Fibroblast of lung (primary cell): Measurements from ENCODE around the gene MFSD12. TPM values are rescaled to one million over a fixed set of nuclear protein-coding genes. Genes with fewer than 3 reads are reported as not detected.

ENCODE experiments used
- DNase-seq, 2 donors: peaks; one replicate each; pipeline versions ENCODE4 v3.0.0 to v3.0.0-alpha.2; 2010; ENCODE audit warnings: low read depth in 2 of 2
- H2AFZ ChIP-seq: 2 replicates; pipeline ENCODE4 v1.5.1; 2012; ENCODE audit warnings: low read length, control low read depth, inconsistent platforms
- H3K27ac ChIP-seq: 2 replicates; pipeline ENCODE4 v1.5.1; 2011; ENCODE audit warnings: low read length, control low read depth; ENCODE audit not compliant: insufficient read depth
- H3K27me3 ChIP-seq: 2 replicates; pipeline ENCODE4 v1.5.1; 2011; ENCODE audit warnings: mild to moderate bottlenecking, low read length; ENCODE audit not compliant: control insufficient read depth, insufficient read depth
- H3K36me3 ChIP-seq: 2 replicates; pipeline ENCODE4 v1.5.1; 2011; ENCODE audit warnings: low read length; ENCODE audit not compliant: control insufficient read depth, insufficient read depth
- H3K4me1 ChIP-seq: 2 replicates; pipeline ENCODE4 v1.5.1; 2011; ENCODE audit warnings: low read length; ENCODE audit not compliant: control insufficient read depth, insufficient read depth; ENCODE audit errors: extremely low read depth
- H3K4me2 ChIP-seq: 2 replicates; pipeline ENCODE4 v1.5.1; 2011; ENCODE audit warnings: low read length, control low read depth; ENCODE audit not compliant: insufficient read depth; ENCODE audit errors: extremely low read depth
- H3K4me3 ChIP-seq, 4 experiments: fragments of 200-600 bp in 1 of 4; sonication (generic) in 1 of 4; replicated peaks in 1 of 4; 2 replicates each; pipeline ENCODE4 v1.5.1; 2011 to 2016; ENCODE audit warnings: low read length in 4 of 4, low read depth in 3 of 4, mild to moderate bottlenecking in 3 of 4, control low read depth in 2 of 4, inconsistent platforms in 1 of 4, mixed read lengths in 1 of 4; ENCODE audit not compliant: insufficient read depth in 1 of 4; ENCODE audit errors: control extremely low read depth in 1 of 4
- H3K79me2 ChIP-seq: 2 replicates; pipeline ENCODE4 v1.5.1; 2012; ENCODE audit warnings: mild to moderate bottlenecking, low read length, inconsistent platforms; ENCODE audit not compliant: control insufficient read depth, insufficient read depth
- H3K9ac ChIP-seq: 2 replicates; pipeline ENCODE4 v1.5.1; 2011; ENCODE audit warnings: mild to moderate bottlenecking, low read length, control low read depth; ENCODE audit not compliant: insufficient read depth
- H3K9me3 ChIP-seq: 2 replicates; pipeline ENCODE4 v1.5.1; 2012; ENCODE audit warnings: low read depth, low read length; ENCODE audit not compliant: control insufficient read depth, insufficient read depth
- H4K20me1 ChIP-seq: 2 replicates; pipeline ENCODE4 v1.5.1; 2011; ENCODE audit warnings: low read length; ENCODE audit not compliant: control insufficient read depth, insufficient read depth; ENCODE audit errors: extremely low read depth
- EZH2 ChIP-seq: IDR thresholded peaks from 2 replicates; pipeline ENCODE4 v1.5.1; 2012; ENCODE audit warnings: low read length, control low read depth, mild to moderate bottlenecking; ENCODE audit errors: missing control alignments
- polyA plus RNA-seq, 2 donors: library from polyadenylated mRNA; depleted of rRNA in 1 of 2; stranded (reverse) in 1 of 2; unstranded in 1 of 2; fragments of >200 nt; gene quantifications; 2 replicates each; pipeline ENCODE4 v1.2.1, GENCODE V29; 2011 to 2012; ENCODE audit warnings: missing spikeins in 1 of 2
- total RNA-seq: library from RNA; depleted of rRNA; stranded (reverse); fragments of >200 nt; gene quantifications from 2 replicates; pipeline ENCODE4 v1.2.1, GENCODE V29; 2014
- TF ChIP-seq, protein P1 (sequence below), 2 donors: IDR thresholded peaks in 1 of 2; conservative IDR thresholded peaks in 1 of 2; 1 replicate in 1 of 2; 2 replicates in 1 of 2; pipeline ENCODE4 v1.5.1; 2011 to 2012; ENCODE audit warnings: low read length in 2 of 2, control low read depth in 1 of 2, inconsistent platforms in 1 of 2, low read depth in 1 of 2, mild to moderate bottlenecking in 1 of 2

The MFSD12 gene
- total and polyA plus RNA-seq, 2 donors (not counting 1 experiment from before 2014, with no cell fraction given) = 20.6 to 79.9 TPM

DNA sequence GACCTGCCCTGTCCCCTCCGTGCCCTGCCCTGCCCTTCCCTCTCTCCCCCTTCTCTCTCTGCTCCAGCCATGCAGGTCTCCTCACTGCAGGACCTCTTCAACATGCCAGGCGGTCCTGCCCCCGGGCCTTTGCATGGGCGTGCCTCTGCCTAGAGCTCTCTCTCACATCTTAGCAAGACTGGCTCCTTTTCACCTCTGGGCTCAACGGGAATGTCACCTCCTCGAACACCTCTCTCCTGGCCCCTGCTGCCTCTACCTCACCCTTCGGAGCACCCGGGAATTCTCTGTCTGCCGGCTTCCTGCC, 5.6 kb downstream of the MFSD12 start:
- TF ChIP-seq, protein P1, sequence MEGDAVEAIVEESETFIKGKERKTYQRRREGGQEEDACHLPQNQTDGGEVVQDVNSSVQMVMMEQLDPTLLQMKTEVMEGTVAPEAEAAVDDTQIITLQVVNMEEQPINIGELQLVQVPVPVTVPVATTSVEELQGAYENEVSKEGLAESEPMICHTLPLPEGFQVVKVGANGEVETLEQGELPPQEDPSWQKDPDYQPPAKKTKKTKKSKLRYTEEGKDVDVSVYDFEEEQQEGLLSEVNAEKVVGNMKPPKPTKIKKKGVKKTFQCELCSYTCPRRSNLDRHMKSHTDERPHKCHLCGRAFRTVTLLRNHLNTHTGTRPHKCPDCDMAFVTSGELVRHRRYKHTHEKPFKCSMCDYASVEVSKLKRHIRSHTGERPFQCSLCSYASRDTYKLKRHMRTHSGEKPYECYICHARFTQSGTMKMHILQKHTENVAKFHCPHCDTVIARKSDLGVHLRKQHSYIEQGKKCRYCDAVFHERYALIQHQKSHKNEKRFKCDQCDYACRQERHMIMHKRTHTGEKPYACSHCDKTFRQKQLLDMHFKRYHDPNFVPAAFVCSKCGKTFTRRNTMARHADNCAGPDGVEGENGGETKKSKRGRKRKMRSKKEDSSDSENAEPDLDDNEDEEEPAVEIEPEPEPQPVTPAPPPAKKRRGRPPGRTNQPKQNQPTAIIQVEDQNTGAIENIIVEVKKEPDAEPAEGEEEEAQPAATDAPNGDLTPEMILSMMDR (conservative IDR thresholded peaks at IDR 0.05 in 1 of 2, IDR thresholded peaks at IDR 0.05 in 1 of 2; ENCODE audit: low read depth in 1 of 2, low read length in 2 of 2) = no peak
- TF ChIP-seq EZH2 = no peak
- Histone ChIP-seq H3K27me3 (no peaks in the 10 kb centered on the region), H4K20me1 (no peaks in the 10 kb centered on the region), H3K4me3 (no peak overlapping the region), H3K9ac (no peak overlapping the region), H2AFZ (no peak overlapping the region), H3K79me2 (peaks cover 15% of the 10 kb centered on the region), H3K27ac (no peak overlapping the region), H3K4me2 (no peak overlapping the region), H3K36me3 (peaks cover 14% of the 10 kb centered on the region), H3K4me1 (peaks cover 7% of the 10 kb centered on the region), H3K9me3 (no peaks in the 10 kb centered on the region)
- DNase-seq = no peak

DNA sequence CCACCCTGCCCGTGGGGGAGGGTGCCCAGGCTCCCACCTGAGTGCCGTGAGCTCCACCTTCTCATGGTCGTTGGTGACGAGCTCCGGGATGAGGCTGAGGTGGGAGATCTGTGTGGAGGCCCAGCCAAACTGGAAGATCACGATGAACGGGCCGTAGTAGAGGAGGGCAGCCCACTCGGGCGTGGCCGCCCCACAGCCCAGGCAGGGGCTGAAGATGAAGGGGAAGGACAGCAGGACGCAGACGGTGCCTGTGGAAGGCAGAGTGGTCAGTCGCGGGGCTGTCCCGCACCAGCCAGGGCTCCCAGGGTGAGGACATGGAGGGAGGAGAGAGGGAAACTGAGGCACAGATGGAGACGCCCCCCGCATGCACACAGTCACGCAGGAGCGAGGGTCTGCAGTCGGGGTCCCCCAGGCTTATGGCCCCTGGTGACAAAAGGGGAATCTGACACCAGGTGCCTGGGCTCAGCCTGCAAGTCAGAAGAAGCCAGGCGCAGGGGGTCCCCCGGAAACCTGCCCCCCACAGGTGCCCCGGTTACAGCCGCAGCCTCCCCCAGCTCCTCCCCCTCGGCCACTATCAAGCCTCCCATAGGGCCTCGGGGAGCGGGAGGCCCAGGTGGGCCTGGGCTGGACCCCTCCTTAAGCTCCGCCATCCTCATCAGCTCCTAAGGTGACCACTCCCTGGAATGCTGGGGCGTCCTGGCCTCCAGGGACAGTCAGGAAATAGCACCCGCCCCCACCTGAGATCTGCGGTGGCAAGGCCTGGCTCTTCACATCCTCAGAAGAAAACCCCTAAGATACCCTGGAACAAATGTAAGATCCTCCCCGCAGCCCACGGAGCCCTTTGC, 6.2 kb downstream of the MFSD12 start:
- DNase-seq = no peak
- H3K4me1 ChIP-seq = peaks cover 3% of the 10 kb centered on the region
- H3K9ac ChIP-seq = no peak overlapping the region
- H3K36me3 ChIP-seq = peaks cover 14% of the 10 kb centered on the region
- H3K4me2 ChIP-seq = no peak overlapping the region
- H4K20me1 ChIP-seq = no peaks in the 10 kb centered on the region
- no peak overlapping the region for H3K4me3 ChIP-seq
- TF ChIP-seq EZH2 = no peak
- TF ChIP-seq, protein P1 (conservative IDR thresholded peaks at IDR 0.05 in 1 of 2, IDR thresholded peaks at IDR 0.05 in 1 of 2; ENCODE audit: low read depth in 1 of 2, low read length in 2 of 2) = no peak
- H3K27ac ChIP-seq = no peak overlapping the region
- no peaks in the 10 kb centered on the region for H3K9me3 ChIP-seq
- H3K27me3 ChIP-seq = no peaks in the 10 kb centered on the region
- H2AFZ ChIP-seq = no peak overlapping the region
- H3K79me2 ChIP-seq = peaks cover 9% of the 10 kb centered on the region

- H3K4me3 ChIP-seq = no peak overlapping the region
Observed at GRCh38 chr19:3549816-3550215, 7.6 kb downstream of the MFSD12 start.

More at GRCh38 chr19:3549816-3550215, 7.6 kb downstream of the MFSD12 start:
- Histone ChIP-seq H3K79me2 (no peaks in the 10 kb centered on the region), H3K36me3 (peaks cover 17% of the 10 kb centered on the region), H3K9me3 (no peaks in the 10 kb centered on the region), H4K20me1 (no peaks in the 10 kb centered on the region), H3K4me2 (no peak overlapping the region), H3K27ac (no peak overlapping the region), H3K4me1 (peaks cover 2% of the 10 kb centered on the region), H2AFZ (no peak overlapping the region), H3K9ac (no peak overlapping the region), H3K27me3 (no peaks in the 10 kb centered on the region)
- DNase-seq = no peak
- TF ChIP-seq EZH2 = no peak
- TF ChIP-seq, protein P1 (conservative IDR thresholded peaks at IDR 0.05 in 1 of 2, IDR thresholded peaks at IDR 0.05 in 1 of 2; ENCODE audit: low read depth in 1 of 2, low read length in 2 of 2) = no peak
